Superior temporal gyrus (tissue), 1 donor: ENCODE measurements around the gene ZW10.
A peak's percentile ranks its signal among the peaks of the same experiment; 100 is the strongest.
"Not testable (repeated sequence)": the region's sequence is repeated elsewhere in the genome, so short reads cannot be mapped to it uniquely, and the experiment has no call there.

Experiments
- DNase-seq: peaks from one replicate; pipeline ENCODE4 v3.0.0-alpha.2; 2016; ENCODE audit errors: extremely low spot score

The ZW10 gene

DNA sequence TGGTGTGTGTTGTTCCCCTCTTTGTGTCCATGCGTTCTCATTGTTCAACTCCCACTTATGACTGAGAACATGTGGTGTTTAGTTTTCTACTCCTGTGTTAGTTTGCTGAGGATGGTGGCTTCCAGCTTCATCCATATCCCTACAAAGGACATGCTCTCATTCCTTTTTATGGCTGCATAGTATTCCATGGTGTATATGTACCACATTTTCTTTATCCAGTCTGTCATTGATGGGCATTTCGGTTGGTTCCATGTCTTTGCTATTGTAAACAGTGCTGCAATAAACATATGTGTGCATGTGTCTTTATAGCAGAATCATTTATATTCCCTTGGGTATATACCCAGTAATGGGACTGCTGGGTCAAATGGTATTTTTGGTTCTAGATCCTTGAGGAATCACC, 10.5 kb downstream of the ZW10 start:
- DNase-seq = not testable (repeated sequence)

DNA sequence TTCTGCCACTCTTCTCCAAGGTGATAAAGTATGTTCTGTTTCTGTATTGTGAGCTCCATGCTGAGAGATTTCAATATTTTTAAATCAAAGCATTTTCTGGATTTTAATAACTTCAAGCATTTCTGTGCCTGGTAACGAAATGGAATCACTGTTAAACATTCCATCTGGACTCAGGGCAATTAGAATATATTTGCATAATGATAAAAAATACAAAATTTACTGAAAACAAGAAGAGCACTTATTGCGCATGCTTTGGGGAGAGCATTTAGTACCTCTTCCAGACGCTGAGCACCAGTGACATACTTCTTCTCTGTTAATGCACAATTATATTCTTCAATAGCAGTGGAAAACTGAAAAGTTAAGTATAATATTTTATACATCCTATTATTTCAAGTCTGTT, 13.3 kb downstream of the ZW10 start:
- DNase-seq = no peak

DNA sequence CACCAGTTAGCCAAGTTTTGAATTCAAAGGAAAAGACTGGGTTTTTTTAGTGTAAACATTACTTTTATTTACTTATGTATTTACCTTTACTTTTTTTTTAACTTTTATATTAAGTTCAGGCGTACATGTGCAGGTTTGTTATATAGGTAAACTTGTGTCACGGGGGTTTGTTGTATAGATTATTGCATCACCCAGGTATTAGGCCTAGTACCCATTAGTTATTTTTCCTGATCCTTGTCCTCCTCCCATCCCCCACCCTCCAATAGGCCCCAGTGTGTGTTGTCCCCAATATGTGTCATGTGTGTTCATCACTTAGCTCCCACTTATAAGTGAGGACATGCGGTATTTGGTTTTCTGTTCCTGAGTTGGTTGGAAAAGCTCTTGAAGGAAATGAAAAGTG, 20.6 kb downstream of the ZW10 start:
- no peak for DNase-seq

DNA sequence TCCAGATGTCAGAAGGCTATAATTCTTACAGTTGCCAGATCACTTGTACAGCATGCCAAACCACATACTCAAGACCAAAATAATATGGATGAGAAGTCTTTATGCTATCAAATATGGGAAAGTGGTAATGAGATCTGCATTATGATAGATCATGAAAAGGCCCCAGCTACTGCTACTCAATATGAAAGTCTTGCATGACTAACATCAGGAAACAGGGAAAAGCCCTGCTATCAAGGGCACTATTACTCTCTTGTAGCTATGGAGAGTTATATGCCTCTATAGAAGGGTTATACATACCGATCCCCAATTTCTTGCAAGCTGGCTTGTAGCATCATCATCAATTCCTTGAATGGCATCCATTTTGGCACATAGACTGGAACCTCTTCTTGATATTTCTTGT, 37.2 kb downstream of the ZW10 start:
- no peak for DNase-seq

DNA sequence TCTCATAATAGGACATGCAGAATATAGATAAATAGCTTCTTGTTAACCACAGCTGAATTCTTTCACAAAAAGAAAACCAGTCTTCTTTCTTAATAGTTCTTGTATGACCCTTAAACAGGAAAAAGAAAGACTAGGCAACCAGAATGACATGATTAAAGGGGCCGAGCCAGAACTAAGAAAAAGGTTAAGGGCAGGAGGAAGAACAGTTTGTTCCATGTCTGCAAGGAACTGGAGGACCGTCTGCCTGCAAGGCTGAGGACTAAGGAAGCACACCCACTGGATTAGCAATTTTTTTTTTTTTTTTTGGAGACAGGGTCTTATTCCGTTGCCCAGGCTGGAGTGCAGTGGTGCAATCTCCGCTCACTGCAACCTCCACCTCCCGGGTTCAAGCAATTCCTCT, 41.4 kb downstream of the ZW10 start:
- DNase-seq = no peak

DNA sequence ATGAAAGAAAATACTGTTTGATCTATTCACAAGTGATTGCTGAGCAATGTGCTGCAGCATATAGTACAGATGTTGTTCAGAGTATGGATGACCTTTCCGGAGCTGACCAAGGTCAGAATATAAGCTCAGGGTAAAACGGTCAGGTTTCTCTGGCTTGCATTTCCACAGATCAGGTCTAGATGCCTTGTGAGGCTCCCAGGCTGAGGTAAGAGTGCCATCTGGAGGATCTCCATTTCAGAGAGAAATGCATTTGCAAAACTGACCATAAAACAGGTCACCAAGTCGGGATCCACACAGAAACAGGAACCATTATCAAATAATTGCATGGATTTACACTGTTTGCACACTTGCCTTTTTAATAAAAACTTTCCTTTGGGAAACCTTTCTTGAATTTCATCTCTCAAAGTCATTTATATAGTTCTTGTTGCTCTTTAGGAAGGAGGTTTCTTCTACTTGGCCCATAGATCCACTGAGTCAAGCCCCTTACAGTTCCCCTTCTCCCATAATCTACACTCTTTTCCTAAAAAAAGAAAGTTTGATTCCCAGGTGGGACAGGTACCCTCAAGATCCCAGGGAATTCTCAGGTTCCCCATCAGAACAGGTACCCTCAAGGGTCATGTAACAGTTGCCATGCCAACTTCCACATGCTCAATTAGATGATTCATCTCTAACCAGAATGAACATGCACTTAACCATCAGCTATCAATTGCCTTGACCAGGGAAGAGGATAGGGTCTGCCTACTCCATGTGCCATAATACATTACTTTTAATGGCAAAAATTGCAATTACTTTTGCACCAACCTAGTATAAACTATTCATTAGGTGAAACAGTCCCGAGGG, 42.4 kb downstream of the ZW10 start:
- peak; percentile 95 for DNase-seq

DNA sequence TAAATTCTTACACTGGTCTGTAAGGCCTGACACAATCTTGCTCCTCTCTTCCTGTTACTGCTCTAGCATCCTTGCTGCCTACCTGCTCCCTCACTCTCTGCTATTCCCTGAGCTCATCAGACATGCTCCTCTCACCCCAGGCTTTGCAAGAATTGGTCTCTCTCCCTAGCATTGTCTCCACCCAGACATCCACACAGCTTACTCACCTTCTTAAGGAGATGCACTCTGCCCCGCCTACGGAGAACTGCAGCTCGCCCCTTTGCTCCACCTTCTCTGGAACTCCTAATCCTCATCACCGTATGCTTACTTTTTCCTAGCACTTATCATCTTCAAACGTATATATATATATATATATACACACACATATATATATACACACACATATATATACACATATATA, 44.0 kb downstream of the ZW10 start:
- DNase-seq = no peak

DNA sequence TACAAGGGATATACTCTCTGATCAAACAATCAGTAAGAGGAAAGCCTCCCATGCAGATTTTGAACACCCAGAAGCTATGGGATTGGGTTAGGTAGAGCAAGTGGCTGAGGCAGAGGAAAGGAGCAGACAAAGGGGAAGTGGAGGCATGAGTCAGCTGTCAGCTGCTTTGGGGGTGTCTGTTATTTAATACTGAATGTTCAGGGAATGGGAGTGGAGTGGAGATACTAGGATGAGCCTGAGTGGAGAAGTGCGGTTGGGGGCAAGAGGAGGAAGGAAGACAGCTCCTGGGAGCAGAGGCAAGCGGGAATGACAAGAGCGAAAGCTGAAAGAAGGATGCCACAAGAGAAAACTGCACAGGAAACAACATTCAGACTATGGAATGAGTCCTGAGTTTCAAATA, 44.7 kb downstream of the ZW10 start:
- DNase-seq = no peak

DNA sequence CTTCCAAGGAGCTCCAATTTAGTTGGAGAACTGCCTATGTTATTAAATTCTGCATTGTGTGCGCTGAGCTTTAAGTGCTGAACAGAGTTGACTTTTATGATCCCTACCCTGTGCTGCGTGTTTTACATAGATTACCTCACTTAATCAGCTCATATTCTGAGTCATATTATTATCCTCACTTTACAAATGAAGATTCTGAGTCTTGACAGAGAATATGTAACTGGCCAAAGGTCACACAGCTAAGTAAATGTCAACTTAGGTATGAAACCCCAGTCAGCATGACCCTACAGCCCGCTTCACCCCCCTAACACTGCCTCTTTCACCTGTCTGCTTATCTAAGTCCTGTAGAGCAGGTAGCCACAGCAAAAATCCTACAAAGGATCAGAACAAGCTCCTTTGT, 47.6 kb downstream of the ZW10 start:
- no peak for DNase-seq

DNA sequence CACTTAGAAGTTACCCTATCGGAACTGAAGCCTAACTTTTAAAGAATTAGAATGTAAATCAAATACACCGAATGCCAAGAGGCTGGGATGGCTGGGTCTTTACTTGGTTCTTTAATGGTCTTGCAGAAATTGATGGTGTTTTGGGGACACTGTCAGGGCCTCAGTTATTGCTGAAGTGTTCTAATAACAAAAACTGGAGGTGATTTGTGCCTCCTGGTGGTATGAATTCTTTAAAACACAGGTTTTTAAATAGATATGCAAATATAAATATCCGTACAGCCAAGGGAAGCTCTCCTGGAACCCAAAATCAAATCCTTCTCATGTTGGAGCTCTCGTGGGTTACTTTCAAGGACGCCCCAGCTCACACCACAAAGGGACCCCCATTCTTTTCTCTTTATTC, 48.1 kb downstream of the ZW10 start:
- DNase-seq = no peak

DNA sequence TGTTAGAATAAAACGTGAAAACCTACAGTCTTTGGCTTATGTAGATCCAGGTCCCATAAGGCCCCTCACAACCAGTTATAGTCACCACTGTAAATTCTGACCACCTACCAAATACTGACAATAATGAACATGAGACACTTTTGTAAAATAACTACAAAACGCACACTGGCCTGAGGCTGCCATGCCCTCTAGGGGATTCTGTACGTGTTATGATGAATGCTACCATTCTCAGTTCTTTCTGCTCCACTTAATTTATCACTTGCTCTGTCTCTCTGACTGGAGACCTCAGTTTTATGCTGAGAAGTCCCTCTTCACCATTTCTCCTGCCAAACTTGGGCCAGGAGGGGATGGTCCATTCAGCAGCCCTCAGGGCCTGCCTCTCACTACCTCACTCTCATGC, 48.7 kb downstream of the ZW10 start:
- DNase-seq = no peak

DNA sequence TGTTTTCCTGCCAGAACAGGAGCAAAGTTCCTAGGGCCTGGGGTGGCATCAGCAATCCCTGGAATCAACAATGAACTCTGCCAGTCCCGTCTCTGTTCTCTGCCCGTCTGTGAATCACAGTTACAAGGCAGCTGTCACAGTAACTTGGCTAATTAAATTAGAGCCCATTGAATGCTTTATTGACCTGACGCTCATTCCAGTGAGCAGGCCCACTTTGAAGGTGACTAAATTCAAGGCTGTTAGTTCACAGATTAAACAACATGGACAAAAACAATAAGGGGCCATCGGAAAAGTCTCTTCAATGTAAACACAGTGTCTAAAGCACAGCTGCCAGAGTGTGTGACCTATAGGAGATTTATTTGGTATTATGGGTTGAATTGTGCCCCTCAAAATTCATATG, 49.7 kb downstream of the ZW10 start:
- no peak for DNase-seq

DNA sequence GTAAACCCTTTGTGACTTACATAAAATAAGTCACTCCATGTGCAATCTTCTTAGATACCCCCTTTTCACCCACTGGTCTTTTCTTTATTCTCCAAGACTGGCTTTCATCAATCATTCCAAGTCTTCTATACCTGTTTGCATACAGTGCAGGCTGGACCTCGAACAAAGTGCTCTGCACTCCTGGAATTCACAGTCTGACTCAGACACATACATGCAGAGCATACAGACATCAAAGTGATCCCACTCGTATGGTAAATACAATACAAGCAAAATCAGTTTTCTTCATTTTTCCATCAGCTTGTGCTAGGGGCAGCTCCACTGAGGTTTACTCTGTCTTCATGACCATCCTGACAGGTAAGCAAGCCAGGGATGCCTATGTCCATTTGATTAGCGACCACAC, 50.6 kb downstream of the ZW10 start:
- no peak for DNase-seq

DNA sequence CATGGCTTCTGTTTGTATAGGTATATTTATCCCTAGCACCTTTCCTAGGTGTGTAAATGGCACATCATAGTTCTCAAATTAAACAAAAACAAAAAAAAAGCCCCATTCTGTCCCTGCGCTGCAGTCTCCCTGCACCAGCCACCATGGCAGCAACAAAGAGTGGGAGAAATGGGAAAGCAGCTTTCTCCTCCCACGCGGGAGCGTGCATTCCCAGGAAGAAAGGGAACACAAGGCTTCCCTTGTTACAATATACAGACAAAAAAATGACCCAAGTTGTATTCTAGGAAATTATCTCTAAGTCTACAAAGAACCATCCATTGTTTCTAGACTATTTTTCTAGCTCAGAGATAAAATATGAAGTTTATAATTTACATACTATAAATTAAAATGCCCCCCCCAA, 51.3 kb downstream of the ZW10 start:
- peak; percentile 75 for DNase-seq

DNA sequence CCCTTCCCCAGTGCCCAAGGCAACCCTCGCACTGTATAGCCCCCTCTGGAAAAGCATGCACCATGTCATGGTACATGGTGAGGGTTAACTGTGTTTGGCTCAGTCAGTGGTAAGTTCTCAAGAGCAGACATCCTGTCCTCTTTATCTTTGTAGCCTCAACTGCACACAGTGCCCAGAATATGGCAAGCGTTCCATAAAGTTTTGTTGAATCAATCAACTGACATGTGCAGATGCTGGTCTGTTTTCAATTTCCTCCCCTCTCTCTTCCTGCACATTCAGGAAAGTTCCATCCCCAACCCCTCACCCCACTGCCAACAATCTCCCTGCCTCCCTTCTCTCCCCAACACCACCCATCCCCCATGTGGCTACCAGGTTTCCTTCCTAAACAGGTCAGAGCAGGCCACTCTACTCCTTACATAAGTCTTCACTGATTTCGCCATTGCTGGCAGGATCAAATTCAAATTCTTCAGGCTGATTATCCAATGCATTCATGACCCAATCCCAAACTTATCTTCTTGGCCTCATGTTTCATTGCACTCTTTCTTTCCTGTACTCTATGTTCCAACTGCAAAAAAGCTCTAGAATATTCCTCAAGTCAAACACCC, 51.9 kb downstream of the ZW10 start:
- DNase-seq = no peak

DNA sequence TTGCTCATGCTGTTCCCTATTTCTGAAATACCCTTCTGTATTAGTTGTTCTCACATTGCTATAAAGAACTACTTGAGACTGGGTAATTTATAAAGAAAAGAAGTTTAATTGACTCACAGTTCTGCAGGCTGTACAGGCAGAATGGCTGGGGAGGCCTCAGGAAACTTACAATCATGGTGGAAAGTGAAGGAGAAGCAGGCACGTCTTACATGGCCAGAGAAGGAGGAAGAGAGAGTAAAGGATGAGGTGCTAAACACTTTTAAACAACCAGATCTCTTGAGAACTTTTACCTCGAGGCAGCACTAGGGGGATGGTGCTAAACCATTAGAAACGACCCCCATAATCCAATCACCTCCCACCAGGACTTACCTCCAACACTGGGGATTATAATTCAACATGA, 53.0 kb downstream of the ZW10 start:
- not testable (repeated sequence) for DNase-seq

DNA sequence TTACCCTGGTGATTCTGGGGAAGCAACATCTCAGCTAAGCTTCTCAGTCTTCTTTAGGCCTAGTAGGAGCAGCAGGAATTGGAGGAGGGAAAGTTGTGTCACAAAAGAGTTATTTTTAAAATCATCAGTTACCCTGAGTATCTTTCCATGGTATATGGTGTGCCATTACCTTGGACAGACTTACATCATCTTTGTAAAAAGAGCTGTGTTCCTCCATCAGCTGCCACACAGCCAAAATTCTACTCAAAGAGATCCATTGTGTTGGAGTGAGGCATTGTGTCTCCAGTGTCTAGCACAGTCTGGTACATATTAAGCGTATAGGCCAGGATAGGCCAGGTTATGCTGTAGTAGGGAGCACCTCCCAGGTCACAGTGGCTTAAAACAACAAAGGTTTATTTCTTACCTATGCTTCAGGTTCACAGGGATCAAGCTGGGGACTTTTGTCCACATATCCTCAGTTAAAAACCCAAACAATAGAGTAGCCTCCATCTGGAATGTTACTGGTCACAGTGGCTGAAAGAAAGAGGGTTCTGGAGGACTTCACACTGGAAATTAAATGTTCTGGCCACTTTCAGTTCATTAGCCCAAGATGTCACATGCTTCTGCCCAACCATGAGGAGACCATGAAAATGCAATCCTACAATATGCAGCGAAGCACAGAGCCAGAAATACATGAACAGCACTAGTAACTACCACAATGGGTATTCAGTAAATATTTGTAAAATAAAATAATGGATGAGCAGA, 57.4 kb downstream of the ZW10 start:
- DNase-seq = peak; percentile 96

DNA sequence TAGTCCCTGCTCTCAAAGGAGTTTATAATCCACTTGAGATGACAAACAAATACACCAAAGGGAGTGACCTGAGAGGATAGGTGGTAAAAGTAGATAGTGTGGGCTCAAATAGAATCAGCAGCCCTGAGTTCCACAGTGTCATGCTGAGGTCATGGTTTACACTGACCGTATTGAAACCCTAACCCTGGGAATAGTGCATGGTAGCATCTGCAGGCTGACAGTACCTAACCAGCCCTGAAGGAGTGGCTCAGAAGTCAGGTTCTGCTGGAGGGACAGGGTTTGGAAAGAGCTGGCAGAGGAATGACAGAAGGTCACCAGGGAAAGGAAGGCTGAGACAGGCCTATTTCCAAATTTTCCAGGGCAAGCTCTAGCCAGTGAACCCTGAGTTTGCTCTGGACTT, 58.2 kb downstream of the ZW10 start:
- no peak for DNase-seq

DNA sequence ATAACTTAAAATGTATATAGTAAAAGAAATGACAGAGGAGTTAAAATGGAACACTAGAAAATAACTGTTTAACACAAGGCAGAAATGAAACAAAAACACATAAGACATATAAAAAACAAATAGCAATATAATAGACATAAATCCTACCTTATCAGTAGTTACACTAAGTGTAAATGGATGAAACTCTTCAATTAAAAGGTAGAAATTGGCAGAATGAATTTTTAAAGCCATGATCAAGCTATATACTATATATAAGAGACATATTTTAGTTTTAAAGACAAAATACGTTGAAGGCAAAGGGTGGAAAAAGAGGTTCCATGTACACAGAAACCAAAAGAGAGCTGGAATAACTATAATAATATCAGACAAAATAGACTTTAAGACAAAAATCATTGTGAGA, 62.5 kb downstream of the ZW10 start:
- no peak for DNase-seq

DNA sequence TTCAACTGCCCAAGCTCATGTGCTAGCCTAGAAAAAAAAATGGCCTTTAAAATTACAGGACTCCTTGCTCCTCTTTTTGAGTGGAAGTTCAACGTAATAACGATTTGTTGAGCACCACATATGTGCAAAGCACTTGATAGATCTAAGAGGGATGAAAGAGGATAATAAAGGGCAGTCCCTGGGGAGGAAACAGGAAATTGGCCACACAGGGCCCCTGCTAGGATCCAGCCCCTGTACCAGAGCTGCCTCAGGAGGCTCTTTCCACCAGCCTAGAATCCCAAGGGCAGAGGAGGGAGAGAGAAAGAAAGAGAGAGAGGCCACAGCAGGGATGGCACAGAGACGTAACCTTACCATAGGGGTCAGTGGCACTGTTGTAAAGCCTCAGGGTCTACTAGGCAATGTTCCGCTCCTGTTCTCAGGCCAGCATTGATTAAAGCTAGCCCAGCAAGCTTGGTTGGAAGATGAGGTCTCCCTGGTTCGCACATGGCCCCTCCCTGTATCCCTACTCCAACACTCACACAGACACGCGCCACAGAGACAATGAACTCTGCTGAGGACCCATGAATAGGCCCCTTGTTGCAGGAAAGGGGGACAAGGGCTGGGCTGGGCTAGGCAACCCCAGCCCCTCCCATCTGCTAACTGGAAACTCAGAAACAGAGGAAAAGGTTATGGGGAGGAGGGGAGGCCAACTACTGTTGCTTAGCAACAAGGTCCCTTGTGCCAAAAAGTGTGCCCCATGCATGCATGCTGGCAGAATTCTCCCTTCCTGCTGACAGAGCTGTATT, 67.4 kb downstream of the ZW10 start, which contains the start of gene TMPRSS5:
TSS of gene TMPRSS5 (minus strand) at position 438 of the 785 bp plus-strand sequence. CDS start at position 354, 84 bp downstream.
- peak; percentile 97 for DNase-seq

DNA sequence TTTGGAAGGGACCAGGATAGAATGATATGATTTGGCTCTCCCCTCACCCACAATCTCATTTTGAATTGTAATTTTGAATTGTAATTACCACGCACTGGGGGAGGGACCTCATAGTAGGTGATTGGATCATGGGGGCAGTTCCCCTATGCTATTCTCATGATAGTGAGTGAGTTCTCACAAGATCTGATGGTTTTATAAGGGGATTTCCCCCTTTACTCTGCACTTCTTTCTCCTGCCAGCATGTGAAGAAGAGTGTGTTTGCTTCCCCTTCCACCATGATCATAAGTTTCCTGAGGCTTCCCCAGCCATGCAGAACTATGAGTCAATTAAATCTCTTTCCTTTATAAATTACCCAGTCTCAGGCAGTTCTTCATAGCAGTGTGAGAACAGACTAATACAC, 69.9 kb downstream of the ZW10 start:
- DNase-seq = not testable (repeated sequence)

DNA sequence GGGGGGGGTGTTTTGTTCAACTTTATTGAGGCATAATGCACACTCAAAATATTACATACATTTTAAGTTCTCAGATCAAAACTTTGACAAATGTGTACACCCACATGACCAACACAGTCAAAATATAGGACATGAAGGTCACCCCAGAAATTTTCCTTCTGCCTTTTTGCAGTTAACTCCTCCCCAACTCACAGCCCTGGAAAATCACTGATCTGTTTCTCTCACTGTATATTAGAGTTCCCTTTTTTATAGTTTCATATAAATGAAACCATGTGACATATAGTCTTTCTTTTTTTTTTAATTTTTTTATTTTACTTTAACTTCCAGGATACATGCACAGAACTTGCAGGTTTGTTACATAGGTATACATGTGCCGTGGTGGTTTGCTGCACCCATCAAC, 72.0 kb downstream of the ZW10 start:
- no peak for DNase-seq
